GM18517 (cell line): ENCODE data around the gene NHS.
"Not testable (repeated sequence)": the region's sequence is repeated elsewhere in the genome, so short reads cannot be mapped to it uniquely, and the experiment has no call there.

ENCODE experiments used
- ATAC-seq: cut with Tn5 transposase; IDR thresholded peaks from one replicate; pipeline ENCODE4 v1.9.1; 2021; ENCODE audit warnings: mild to moderate bottlenecking, moderate library complexity; ENCODE audit not compliant: unreplicated experiment

NHS gene

DNA sequence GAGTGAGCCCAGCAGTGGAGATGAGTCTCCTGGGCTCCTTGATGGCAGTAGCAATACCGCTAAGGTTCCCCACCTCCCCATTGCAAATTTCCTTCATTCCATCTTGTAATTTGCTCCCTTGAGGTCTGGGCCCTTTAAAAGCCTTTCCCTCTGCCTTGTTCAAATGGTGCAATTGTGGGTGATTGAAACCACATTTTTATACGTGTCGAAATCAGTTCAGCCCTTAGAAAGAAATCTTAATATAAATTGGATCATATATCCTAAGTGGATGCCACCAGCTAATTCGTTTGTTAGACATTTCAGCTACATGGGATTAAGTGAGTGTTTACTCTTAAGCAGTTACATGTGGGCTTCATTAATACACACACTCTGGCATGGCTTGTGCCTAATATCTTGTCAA lies 68.6 kb downstream of the NHS start:
- ATAC-seq, result no peak

DNA sequence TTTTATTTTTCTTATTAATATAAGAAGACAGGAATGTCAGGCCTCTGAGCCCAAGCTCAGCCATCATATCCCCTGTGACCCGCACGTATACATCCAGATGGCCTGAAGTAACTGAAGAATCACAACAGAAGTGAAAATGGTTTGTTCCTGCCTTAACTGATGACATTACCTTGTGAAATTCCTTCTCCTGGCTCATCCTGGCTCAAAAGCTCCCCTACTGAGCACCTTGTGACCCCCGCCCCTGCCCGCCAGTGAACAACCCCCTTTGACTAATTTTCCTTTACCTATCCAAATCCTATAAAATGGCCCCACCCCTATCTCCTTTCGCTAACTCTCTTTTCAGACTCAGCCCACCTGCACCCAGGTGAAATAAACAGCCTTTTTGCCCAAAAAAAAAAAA lies 71.3 kb downstream of the NHS start:
- not testable (repeated sequence) for ATAC-seq

DNA sequence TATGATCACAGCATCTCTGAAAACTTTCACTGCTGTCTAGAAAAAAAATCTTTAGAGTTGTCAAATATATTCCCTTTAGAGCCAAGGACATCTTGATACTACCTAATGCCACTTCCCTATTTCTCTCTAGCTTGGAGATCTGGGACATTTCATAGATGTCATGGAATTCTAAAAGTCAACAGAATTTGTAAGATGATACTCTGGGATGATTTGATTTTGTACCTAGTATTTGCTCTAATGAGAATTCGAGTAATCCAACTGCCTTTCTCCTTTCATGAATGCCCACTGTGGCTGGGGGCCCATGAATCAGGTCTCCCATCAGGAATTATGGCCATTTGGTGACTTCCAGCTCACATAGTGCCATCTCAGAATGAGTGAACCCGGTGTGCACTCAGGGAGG lies 73.2 kb downstream of the NHS start:
- no peak for ATAC-seq

DNA sequence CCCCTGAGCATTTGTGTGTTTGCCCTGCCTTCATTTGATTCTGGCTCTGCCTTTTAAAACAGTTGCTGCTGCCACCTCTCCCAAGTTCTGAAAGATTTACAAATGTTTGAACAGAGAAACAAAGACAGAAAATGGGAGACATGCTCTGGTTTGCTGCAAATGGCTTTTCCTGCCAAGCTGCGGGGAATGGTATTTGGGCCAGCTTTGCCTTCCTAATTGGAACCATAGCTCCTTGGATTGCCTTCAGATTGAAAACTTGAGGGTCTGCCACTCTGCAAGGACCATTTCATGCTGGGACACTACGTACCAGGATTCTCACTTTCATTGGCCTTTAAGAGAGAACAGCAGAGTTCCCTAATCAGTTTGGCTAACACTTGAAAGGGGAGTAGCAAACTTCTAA lies 74.9 kb downstream of the NHS start:
- no peak for ATAC-seq

DNA sequence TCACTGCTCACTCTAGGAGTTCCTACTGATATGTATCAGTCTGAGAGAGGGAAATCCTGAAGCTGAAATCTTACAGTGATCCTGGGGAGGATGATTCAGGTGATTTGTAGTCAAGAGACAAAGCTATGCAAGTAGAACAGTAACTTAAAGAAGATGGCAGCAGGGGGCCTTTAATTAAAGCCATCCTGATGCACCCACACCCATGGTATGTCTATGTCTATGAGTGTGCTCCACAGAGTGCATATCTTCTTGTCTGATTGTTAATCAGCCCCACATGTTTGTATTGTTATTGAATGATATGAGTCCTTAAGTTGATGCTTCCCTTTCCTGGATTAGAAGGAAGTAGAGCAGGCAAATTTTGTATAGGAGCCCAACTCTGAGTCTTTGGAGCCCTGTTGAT lies 78.8 kb downstream of the NHS start:
- ATAC-seq, result no peak

DNA sequence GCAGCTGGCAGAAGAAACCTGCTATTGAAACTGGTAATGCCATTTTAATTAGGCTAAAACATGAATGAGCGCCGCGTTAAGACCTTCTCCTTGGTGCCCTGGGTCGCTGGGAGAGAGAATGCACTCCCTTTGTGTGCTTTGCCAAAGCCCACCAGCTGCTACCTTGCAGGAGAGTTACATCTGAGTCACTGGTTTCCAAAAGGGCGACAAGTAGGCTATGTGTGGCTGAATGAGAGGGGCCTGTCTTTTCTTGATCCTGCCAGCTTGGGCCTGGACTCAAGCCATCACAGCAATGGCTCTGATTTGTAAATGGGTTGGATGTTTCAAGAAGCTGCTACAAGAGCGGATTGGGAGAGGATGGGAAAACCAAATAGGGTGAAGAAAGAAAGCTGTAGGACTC lies 81.5 kb downstream of the NHS start:
- no peak for ATAC-seq

DNA sequence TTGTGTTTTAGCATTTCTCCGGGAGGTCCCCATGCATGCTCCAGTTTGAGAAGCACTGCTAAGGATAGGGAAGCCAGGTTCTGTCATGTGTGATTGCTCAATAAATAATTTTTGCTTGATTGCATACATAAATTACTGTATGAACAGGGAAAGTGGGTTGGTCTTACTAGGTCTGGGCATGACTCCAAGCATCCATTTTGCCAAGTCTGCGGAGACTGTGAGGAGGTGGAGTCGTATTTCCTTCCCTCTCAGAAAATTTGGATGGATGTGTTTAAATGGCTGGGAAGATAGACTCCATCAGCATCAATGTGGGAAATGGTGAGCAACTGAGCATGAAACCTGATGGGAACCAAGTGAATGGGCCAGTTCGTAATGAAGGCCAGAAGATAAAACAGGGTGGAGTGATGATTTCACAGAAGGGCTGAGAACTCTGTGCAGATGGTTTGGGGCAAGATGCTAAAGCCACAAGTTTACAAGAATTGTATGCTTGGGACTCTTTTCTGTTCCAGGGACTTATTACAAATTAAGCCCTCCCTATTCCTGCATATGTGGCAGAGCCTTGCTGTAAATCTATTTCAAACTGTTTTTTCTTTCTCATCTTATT lies 84.1 kb downstream of the NHS start:
- ATAC-seq, result no peak

DNA sequence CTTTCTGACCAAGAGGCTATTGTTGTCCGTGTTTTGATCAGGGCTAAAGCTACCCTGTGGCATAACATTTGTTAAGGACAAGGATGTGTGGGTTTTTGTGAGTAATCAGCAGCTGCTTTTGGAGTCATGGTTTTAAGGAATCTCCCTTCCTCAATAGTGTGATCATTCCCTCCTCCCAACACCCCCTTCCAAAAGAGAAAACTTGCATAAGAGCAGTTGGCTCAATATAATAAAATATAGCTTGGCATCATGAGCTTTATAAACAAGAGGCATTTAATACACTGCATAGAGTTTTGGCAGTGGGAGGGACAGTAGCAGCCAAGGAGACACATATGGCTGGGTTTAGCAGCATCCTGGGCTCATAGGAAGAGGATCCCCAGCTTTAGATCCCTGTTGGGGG lies 84.7 kb downstream of the NHS start:
- no peak for ATAC-seq

DNA sequence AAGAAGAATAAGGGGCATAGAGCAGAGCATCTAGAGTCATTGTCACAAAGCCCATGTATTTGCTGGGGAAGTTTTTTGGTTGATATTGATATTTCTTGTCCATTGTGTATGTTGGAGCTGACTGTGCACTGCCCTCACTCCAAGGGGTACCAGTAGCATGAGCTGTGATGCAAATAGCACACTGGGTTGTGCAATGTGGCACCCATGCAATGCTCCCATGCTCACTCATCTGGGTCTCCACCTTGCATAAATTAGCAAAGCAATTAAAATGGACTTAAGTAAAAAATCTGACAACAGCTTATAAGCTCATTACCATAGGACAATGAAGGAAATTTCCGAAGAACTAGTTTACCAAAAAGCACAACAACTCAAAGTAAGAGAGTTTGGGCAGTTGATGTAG lies 87.9 kb downstream of the NHS start:
- no peak for ATAC-seq

DNA sequence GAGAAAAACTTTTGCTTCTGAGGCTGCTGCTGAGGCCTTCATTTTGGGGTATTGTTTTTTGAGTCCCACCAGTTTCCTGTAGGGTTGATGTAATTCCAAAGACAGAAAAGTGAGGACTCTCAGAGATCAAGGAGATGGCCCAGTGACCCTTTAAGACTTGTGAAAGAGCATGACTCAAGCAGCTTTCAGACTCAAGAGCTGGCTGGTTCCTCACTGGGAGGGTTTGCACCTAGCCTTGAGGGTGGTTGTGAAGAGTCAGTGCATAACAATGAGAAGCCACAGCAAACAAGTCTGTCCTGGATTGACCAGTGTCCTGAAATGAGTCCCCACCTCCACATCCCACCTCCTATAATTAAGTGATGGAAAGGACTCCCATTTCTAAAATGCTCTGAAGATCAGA lies 89.2 kb downstream of the NHS start:
- ATAC-seq, result no peak

DNA sequence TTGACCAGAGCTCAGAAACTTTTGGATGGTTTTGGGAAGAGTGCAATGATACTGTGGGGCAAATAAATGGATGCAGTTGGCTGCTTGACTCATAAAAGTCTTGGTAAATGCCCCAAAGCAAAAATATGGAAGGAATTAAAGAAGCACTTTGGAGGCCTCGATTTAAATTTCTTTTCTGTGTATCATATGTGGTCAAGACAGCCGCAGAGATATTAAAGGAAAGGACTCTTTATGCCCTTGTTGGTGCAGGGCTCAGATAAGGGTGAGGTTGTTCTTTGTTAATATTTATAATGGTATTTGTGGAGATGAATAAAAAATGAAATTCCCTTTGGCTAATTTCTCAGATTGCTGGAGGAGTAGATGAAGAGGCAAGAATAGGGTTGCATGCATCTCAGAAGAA lies 90.2 kb downstream of the NHS start:
- no peak for ATAC-seq

DNA sequence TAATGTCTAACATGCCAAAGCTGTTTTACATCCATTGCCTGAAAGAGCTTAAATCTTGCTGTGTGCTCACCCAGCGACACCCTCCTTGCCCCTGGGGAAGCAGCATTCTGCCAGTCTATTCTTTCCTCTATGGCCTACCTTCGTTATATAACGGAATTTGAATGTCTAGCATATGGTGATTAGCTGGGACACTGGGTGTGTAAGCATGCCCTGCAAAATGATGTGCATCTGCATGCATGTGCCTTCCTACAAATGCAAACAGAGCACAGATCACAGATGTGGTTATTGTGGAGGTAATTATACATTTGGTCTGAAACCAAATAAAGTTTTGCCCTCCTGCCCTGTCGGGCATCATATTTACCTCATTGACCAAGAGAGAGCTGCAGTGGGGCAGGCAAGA lies 90.8 kb downstream of the NHS start:
- ATAC-seq, result no peak

DNA sequence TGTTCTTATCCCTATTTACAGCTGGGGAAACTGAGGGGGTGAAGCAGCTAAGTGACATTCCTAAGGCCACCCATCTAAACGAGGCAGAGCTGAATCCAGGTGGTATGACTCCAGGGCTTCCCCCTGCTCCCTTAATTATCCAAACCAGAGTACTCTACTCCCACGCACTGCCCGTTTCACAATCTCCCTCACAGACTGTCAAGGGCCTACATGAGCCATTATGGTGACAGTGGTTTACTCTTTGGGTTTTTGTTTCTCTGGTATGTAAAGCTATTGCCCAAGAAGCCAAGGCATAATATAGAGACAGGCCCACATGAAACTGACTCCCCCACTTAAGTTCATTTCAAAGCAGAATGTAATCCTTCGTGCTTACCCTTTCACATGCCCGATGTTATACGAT lies 95.1 kb downstream of the NHS start:
- ATAC-seq, result no peak

DNA sequence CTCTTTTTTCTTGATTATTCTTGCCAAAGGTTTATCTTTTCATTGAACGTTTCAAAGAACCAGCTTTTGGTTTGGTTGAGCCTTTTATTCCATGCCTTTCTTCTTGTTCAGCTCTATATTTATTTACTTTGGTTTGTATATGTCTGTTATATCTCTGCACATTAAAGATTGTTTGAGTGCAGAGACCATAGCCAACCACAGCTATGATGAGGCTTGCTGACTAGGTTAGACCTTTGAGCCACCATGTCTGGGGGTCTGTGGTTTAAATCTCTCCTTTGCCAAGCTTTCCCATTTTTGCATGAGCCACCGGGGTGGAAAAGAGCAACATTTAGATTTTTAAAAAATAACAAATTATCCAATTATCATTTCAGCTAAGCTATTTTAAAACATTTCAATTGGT lies 96.1 kb downstream of the NHS start:
- no peak for ATAC-seq

DNA sequence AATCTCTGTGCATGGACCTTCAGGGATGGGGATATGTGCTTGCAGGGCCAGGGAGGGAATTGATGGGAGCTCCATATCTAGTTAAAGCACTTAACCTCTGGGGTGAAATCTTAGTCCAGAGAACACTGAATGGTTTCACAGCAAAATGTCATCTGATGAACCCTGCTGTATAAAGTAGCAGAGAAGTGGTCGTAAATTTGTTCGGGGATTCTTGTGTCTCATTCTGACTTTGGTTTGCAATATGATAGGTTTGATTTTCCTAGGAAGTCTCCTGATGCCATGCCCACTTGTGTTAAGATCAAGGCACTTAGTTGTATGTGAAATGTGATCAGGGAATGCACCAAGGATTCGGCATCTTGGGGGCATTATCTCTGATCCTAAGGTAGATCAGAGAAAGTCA lies 96.9 kb downstream of the NHS start:
- no peak for ATAC-seq

DNA sequence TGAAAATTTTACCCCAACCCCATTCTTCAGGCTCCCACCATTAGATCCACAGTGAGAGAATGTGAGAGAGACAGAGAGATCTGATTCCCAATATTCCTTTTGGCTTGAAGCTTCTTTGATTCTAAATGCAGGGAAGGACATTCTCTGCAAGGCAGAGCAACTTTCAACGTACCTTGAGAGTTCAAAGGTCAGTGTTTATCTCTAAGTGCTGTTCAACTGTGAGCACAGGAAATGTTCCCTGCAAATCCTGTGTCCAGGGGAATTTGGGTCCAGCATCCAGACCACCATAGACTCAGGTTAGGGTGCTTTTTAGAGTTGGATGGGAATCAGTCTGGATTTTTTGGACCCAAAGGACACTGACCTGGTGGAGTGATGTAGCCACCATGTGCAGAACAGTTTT lies 97.4 kb downstream of the NHS start:
- no peak for ATAC-seq

DNA sequence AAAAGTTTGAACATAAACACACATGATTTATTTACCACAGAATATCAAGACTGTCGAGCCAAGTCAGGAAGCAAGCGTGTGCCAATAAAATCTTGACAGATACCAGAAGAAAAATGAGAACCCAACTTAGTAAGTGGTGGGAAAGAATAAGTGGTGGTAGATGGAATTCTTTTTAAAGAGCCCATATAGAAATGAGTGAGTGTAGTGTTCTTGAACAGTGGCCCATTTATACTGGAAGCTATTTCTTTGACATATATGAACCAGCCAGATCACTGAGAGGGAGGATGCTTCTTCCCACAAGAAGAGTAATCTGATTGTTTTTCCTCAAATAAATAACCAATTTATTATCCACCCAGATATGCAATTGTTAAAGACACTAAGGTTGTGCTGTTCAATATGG lies 98.0 kb downstream of the NHS start:
- no peak for ATAC-seq

DNA sequence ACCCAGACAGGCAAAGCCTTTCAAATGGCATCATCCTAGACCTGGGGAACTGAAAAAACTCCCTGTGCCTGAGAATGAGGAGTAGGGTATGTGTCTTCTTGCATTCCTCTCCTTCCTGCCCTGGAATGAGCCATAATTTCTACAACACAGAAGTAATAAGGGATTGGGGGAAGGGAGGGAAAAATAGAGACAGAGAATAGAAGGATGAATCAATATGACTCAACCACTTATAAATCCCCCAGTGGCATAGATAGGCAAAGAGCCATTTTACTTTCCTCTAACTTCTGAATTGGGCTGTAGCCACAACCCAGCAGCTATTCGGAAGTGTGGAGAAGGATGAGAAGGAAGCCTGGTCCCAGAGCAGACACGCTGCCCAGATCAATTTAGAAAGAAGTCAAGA lies 99.9 kb downstream of the NHS start:
- ATAC-seq, result no peak

DNA sequence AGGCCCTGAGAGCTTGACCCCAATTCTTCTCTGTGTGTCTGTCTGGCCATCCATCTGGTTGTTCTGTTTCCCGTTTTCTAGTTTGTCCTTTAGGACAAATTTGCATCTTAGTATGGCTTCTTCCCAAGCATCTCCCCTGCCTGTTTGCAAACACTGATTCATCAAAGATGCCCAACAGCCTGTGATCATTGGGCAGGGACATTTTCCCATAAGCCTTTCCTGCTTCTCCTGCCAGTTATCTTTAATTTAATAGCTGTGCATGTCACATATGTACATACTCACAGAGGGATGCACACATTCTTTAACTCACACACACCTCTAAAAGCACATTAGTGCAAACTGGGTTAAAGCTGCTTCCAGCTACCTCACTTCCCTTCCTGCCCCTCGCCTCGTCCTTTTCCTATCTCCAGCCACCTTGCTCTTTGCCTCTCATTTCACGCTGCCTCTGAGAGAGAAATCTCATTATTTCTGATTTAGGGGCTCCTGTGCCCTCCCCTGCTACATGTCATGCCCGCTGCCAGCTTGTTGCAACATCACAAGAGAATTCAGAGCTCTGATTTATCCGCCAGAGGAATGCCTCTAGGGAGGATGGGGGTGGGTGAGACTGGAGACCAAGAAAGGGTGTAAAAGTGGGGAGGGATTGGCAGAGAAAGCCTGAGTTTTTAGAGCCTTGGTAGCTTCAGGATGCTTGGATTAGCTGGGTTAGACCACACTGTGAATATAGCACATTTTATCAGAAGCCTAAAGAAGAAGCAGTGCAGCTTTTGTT lies 100.6 kb downstream of the NHS start:
- ATAC-seq, result no peak

DNA sequence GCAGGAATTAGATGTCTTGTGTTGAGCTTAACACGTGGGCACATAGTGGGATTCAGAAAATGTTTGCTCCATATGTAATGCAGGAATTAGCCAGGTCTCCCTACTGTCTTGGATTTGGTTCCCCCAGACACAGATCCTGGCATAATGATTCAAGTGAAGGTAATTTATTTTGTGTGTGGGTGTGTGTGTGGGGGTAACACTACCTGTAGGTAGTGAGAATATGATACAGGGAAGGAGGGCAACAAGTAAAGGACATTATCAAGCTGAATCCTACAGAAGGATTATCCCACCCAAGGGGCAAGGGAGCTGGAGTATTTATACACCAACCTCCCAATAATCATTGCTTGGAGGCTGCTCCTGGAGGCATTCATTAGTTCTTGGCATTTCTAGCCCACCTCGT lies 101.4 kb downstream of the NHS start:
- ATAC-seq, result no peak

DNA sequence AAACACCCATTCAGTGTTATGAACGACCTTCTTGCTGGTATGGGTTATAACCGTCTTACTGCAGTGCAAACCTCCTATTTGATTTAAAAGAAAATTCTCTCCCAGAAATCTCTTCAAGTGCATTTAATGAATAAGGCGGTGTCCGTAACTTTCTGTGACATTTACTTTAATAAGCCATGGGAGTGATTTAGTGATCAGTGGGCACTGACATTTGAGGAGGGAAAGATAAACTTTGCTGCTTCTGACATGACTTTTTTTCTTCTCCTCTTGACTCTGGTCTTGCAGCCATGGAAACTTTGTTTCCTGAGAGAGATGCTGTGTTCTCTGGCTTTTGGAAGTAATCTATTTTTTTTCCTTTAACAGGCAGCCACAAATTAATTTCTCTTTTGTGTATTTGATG lies 106.1 kb downstream of the NHS start:
- ATAC-seq, result no peak

DNA sequence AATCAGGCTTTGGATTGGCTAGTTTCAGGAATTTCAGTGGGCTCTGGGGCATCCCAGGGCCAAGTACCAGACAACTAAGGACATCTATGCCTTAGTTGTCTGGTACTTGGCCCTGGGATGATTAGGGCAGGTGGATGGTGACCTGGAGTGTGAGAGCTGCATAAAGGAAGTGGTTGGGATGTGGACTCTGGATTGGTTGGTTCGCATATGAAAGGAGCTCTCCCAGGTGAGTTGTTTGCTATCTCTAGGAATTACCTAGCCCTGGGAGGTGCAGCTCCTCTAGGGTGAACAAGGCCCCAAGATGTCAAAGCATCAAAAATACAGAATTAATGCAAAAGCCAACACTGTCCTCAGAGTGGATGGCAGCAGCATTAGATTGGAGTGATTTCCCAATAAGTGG lies 109.6 kb downstream of the NHS start:
- ATAC-seq, result no peak

DNA sequence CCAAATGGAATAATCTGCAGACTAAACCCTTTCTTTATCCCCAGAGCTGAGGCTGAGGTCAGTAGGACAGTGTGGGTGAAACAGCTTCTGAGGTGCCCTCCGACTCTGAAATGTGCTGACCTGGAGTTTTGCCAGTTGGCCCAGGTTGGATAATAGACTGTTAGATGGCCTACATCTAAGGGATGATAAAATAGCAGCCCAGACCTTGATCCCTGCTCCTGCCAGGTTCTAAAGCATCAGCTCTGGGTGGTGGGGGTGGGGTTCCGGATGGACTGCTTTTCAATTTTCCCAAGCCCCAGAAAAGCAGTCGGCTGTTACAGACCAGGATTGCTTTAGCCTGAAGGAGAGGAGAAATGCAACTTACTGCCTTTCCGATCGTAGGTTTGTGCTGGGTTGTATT lies 110.4 kb downstream of the NHS start:
- no peak for ATAC-seq
